Measurements from ENCODE around the gene CCDC85C. TPM values are rescaled to one million over a fixed set of nuclear protein-coding genes. Genes with fewer than 3 reads are reported as not detected.

The CCDC85C gene
- total and polyA plus RNA-seq, 8 donors = 10.5 to 28.6 (median 15.9) TPM

- WGBS, 5 donors = 89 to 100% (median 95%) methylated on average over 3 of the region's 3 CpGs
- no peak for DNase-seq
- Histone ChIP-seq H3K27ac (no peak overlapping the region), H3K27me3 (no peaks in the 10 kb centered on the region), H3K36me3 (peaks cover 26 to 96% (median 90%) of the 10 kb centered on the region in 4 donors), H3K4me1 (peaks cover 0 to 8% (median 0%) of the 10 kb centered on the region in 4 donors), H3K9me3 (no peaks in the 10 kb centered on the region), H3K4me3 (no peak overlapping the region)
- TF ChIP-seq POLR2A (IDR thresholded peaks at IDR 0.05) = no peak
- no peak for TF ChIP-seq EP300 (IDR thresholded peaks at IDR 0.05)
- no peak for TF ChIP-seq CTCF (IDR thresholded peaks at IDR 0.05)
- no peak for TF ChIP-seq POLR2AphosphoS5 (IDR thresholded peaks at IDR 0.05)
- intact Hi-C loops (cut with DNase I; ENCODE audit: low total_unique reads) = no loop called here
Measured at GRCh38 chr14:99450266-99450665, 153.7 kb downstream of the CCDC85C start.

Small RNAs within 50 kb of the gene (small RNA-seq; reads per million reads assigned to genes)
- 0 reads per million in 4 donors for gene RF00019

Other genes with a start within 250 kb of the CCDC85C start
- gene SETD3, start 123.3 kb downstream of the CCDC85C start, total RNA-seq = 100 to 1,000 TPM in 1 of 5 donors, 10 to 100 TPM in 4; 30.4 to 119 (median 51.4) TPM
- 10 to 100 TPM; 24.1 to 51.6 (median 29.9) TPM for gene SETD3, start 123.3 kb downstream of the CCDC85C start, polyA plus RNA-seq
- 10 to 100 TPM in 3 of 5 donors, 1 to 10 TPM in 2; 2.3 to 48.3 (median 11.7) TPM for gene CCNK, start 122.8 kb downstream of the CCDC85C start, total RNA-seq
- gene CCNK, start 122.8 kb downstream of the CCDC85C start, polyA plus RNA-seq = 10 to 100 TPM in 2 of 3 donors, 1 to 10 TPM in 1; 9.5 to 16.6 (median 11.0) TPM
- gene HHIPL1, start 40.9 kb upstream of the CCDC85C start, total RNA-seq = 1 to 10 TPM in 3 of 5 donors, under 1 TPM in 1, not detected in 1; 0.45 to 2.0 (median 1.2) TPM
- under 1 TPM; 0.15 to 0.68 (median 0.20) TPM for gene HHIPL1, start 40.9 kb upstream of the CCDC85C start, polyA plus RNA-seq
- gene CYP46A1, start 80.1 kb upstream of the CCDC85C start, total RNA-seq = 1 to 10 TPM in 3 of 5 donors, not detected in 2; 1.2 to 2.9 (median 2.2) TPM
- gene CYP46A1, start 80.1 kb upstream of the CCDC85C start, polyA plus RNA-seq = under 1 TPM; 0.15 to 0.68 (median 0.53) TPM
- gene EML1, start 189.2 kb upstream of the CCDC85C start, total RNA-seq = 10 to 100 TPM; 30.1 to 66.5 (median 43.5) TPM
- 10 to 100 TPM in 1 of 3 donors, 1 to 10 TPM in 2; 5.8 to 11.3 (median 6.7) TPM for gene EML1, start 189.2 kb upstream of the CCDC85C start, polyA plus RNA-seq